Measurements from ENCODE around the gene TMEM192.

DNA sequence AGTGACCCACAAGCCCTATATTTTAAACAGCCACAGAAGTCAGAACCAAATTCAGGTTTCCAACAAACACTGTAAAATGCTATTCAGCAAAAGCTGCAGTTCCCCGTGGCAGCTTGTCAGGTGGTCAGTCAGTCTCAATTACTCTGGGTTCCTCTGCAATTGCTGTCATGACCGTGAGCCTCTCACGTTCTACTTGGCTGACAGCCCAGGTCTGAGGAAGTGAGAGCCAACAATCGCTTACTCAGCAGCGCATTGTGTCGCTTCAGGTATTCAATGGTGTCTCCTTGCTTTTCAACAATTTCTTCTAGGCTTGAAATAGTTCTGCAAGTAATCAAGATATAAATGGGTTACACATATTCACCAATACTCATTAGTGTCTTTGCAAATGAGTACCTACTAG is 33.2 kb downstream of the TMEM192 start:
- TF ChIP-seq, protein P1, sequence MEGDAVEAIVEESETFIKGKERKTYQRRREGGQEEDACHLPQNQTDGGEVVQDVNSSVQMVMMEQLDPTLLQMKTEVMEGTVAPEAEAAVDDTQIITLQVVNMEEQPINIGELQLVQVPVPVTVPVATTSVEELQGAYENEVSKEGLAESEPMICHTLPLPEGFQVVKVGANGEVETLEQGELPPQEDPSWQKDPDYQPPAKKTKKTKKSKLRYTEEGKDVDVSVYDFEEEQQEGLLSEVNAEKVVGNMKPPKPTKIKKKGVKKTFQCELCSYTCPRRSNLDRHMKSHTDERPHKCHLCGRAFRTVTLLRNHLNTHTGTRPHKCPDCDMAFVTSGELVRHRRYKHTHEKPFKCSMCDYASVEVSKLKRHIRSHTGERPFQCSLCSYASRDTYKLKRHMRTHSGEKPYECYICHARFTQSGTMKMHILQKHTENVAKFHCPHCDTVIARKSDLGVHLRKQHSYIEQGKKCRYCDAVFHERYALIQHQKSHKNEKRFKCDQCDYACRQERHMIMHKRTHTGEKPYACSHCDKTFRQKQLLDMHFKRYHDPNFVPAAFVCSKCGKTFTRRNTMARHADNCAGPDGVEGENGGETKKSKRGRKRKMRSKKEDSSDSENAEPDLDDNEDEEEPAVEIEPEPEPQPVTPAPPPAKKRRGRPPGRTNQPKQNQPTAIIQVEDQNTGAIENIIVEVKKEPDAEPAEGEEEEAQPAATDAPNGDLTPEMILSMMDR (IDR thresholded peaks at IDR 0.05; ENCODE audit: low read depth, low read length): no peak
- TF ChIP-seq EZH2phosphoT487 (IDR thresholded peaks at IDR 0.05; ENCODE audit: low read depth): no peak

Measured in OCI-LY3 (cell line).